NOMO-1 treated with dmso at 0.1 percent for 144 hours (cell line): ENCODE measurements around the gene LRRC8E.

Source experiments
- DNase-seq: peaks from one replicate; lab custom pipeline; 2025; ENCODE audit not compliant: unreplicated experiment; lab: John Stamatoyannopoulos, UW

The LRRC8E gene

DNA sequence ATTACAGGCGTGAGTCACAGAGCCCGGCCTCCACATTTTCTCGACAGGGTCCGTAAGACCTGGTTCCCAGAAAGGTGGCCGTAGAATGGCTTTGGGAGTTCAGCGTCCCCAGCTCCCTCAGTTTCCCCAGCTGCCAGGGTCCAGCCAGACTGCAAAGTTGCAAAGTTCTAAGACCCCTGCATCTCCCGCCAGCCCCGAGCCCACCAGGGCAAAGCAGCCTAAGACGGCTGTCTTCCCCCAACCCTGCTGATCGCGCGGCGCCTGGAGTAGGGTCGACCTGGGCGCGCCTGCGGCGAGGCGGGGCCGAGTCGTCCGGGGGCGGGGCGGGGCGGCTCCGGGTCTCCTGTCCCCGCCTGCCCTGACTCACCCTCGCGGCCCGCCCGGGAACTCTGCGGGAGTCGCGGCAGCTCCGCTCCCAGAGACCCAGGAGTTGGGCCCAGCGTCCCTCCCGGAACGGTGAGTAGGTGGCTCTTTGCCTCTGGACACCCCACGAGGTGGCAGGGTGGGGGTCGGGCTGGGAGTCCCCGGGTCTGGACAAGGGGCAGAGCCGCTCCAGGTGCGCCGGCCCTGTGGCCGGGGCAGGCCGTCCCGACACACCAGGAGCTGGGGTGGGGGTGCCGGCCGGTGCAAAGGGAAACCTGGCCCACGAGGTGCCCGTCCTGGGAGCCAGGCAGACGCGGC, at the start of gene LRRC8E:
Gene LRRC8E, plus strand, starts transcription at position 366 of the 681 bp plus-strand sequence. CDS start 7,094 bp downstream, outside the sequence.
- DNase-seq = no peak

GRCh38 chr19:7839476-7839875, 48.8 kb upstream of the LRRC8E start:
- DNase-seq = no peak

GRCh38 chr19:7840629-7841028, 47.7 kb upstream of the LRRC8E start:
- no peak for DNase-seq

- DNase-seq = no peak
Observed at GRCh38 chr19:7841751-7842660, 46.3 kb upstream of the LRRC8E start.

GRCh38 chr19:7842661-7843294, 45.5 kb upstream of the LRRC8E start:
- DNase-seq = no peak

GRCh38 chr19:7843521-7843920, 44.8 kb upstream of the LRRC8E start:
- DNase-seq = no peak

DNA sequence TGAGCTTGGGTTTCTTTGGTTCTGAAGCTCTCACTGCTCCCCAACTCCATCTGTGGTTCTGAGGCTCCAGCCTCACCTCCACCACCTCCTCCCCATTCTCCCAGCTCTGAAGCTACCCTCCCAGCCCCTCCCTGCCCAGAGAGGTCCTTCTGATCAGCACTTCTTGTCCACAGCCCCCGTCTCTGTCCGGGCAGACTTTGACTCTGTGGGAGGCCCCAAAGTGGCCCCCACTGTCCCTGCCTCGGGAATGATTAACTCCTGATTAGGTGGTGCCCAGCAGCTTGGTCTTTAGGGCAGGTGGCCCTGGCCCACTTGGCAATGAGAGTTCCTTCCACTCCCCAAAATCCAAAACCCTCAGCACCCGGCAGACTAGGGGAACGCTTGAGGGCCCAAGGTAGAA, 43.9 kb upstream of the LRRC8E start:
- DNase-seq = no peak

DNA sequence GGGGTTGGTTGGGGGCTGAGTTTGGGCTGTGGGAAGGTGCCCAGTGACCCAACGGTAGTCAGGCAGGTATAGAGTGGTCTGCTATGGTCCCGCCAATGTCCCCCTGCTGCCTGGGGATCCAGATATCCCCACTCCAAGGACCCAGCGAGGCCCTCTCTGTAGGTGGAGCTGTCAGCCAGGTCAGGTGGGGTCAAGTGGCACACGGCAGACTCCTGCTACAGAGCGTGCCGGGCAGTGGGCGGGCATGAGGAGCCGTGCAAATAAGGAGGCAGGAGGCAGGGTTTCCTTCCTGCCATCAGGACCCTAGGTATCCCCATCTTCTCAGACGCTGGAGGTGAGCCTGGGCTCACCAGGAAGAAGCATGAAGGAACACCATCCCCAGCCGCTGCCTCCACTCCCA, 43.4 kb upstream of the LRRC8E start:
- DNase-seq = no peak

DNA sequence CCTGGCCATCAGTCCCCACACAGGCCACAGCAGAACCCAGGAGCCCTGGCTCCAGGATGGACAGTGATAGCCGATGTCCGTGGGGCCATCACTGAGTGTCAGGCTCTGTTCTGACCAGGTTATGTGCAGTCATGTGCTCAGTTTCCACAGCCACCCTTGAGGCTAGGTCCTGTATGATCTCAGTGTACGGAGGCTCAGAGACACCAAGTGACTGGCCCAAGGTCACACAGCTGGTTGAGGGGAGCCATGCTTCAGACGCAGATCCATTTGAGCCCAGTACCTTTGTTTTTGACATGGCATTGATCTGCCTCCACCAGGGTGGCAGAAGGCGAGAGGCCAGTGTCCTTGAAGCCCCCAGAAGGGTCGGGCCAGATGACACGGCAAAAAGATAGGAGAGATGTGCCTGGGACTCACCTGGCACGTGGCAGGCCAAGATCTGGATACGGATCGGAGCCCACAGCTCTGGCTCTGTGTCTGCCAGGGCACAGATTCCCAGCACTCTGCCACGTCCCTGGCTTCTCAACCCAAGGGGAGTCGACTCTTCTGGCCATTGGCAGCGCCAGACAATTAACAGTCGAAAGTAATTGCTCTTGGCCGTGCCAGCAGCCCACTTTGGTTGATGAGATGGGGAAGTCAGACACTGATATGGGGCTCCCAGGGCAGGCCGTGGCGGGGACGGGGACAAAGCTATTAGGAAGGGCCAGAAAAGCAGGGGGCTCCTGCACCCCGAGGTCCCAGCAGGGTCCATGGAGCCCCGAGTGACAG, 42.7 kb upstream of the LRRC8E start:
- no peak for DNase-seq

GRCh38 chr19:7846155-7846646, 42.1 kb upstream of the LRRC8E start:
- DNase-seq = no peak

- no peak for DNase-seq
Observed at GRCh38 chr19:7847664-7848063, 40.6 kb upstream of the LRRC8E start.

DNA sequence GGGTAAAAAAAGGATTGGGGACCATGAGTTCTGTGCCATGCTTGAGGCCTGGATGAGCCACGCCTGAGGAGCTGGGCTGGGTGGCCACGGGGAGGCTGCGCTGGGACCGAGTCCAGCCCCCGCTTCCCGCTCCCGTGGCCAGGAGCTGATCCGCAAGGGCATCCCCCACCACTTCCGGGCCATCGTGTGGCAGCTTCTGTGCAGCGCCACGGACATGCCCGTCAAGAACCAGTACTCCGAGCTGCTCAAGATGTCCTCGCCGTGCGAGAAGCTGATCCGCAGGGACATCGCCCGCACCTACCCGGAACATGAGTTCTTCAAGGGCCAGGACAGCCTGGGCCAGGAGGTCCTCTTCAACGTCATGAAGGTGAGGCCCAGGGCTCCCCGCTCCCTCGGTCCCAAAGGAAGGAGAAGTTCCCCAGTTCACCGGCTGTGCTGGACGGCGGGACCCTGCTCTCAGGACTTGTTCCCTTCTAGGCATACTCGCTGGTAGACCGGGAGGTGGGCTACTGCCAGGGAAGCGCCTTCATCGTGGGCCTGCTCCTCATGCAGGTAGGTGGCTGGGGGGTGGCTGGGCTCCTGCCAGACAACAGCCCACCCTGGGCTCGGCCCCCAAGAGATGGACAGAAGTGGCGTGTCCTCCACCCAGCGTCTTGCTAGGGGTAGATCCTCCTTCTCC, 39.4 kb upstream of the LRRC8E start:
- no peak for DNase-seq

- no peak for DNase-seq
Observed at GRCh38 chr19:7849631-7849999, 38.7 kb upstream of the LRRC8E start.

DNA sequence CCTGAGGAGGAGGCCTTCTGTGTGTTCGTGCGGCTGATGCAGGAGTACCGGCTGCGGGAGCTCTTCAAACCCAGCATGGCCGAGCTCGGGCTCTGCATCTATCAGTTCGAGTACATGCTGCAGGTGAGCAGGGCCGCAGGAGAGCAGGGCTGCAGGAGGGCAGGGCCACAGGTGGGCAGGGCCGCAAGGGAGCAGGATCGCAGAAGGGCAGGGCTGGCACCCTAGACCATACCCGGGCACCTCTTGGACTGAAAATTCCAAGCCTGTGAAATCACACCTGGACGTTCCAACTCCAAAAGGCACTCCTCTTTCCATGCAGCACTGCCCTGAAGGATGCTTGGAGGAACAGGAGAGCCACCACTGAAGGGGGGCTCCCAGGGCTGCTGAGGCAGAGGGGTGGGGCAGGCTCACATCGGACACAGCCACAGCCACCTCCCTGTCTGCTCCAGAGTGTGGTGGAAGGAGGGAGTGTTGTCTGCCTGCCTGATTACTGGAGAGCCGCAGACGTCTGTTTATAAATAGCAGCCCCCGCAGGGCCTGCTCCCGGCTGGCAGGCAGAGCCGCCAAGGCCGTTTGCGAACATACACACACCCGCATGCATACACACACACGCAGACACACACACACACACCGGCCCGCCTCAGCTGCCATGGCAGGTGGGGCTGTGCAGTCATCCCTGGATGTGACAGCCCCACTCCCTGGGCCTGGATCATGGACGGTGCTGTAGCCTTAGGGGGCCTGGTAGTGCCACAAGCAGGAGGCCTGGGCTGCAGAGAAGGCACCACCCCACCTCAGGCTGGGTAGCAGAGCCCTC, 38.1 kb upstream of the LRRC8E start:
- no peak for DNase-seq

- DNase-seq = no peak
Observed at GRCh38 chr19:7850945-7851622, 37.2 kb upstream of the LRRC8E start.

GRCh38 chr19:7851623-7852500, 36.4 kb upstream of the LRRC8E start:
- DNase-seq = no peak

DNA sequence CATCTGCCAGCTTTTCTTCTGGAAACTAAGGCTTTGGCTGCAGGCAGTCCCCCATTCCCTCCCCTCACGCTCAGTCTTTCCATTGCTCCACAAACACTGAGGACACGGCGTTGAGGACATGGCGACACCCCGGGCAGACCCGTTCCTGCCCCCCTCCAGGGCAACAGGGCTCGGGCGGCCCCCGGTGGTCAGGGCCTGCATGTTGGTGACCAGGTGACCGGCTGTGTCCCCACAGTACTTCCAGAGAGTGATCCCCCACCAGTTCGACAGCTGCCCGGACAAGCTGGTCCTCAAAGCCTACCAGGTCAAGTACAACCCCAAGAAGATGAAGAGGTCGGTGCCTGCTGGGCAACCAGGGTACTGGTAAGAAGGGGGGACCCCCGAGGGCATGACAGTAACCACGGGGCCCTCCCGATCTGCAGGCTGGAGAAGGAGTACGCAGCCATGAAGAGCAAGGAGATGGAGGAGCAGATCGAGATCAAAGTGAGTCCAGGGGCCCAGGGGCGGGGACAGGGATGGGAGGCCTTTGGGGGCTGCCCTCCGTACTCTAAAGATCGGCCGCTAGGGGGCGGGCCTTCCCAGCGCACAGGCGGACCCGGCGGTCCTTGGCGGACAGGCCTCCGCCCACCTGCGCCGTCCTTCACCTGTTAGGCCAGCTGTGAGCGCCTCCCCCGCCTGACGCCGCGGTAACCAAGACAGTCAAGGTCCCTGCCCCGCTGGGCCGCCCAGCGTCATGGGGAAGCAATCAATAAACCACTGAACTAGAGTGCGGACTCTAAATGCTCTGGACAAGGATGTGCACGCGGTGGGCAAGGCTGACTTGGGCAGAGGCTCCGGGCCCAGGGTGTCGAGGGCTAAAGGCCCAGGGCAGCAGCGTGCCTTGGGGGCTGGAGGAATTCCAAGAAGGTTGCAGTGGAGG, 35.2 kb upstream of the LRRC8E start:
- DNase-seq = peak; percentile 52
